H9 (cell line): ENCODE measurements around the gene SWT1. TPM values are rescaled to one million over a fixed set of nuclear protein-coding genes. Genes with fewer than 3 reads are reported as not detected.

Source experiments
- DNase-seq: peaks from one replicate; pipeline ENCODE4 v3.0.0-alpha.2; 2017
- H2AFZ ChIP-seq: one replicate; pipeline ENCODE4 v1.6.1; 2013; ENCODE audit warnings: mild to moderate bottlenecking, low read length, control low read depth, moderate library complexity
- H2AK5ac ChIP-seq: 2 replicates; pipeline ENCODE4 v1.6.1; 2013; ENCODE audit warnings: low read length, control low read depth, mixed read lengths; ENCODE audit not compliant: insufficient read length
- H2BK120ac ChIP-seq: one replicate; pipeline ENCODE4 v1.6.1; 2013; ENCODE audit warnings: low read depth, mild to moderate bottlenecking, low read length, control low read depth, inconsistent platforms; ENCODE audit not compliant: poor library complexity, severe bottlenecking
- H2BK12ac ChIP-seq: 2 replicates; pipeline ENCODE4 v1.6.1; 2013; ENCODE audit warnings: low read length, control low read depth, mixed read lengths, low read depth; ENCODE audit not compliant: insufficient read length
- H2BK15ac ChIP-seq: 2 replicates; pipeline ENCODE4 v1.6.1; 2013; ENCODE audit warnings: low read depth, low read length, control low read depth
- H2BK20ac ChIP-seq: one replicate; pipeline ENCODE4 v1.6.1; 2013; ENCODE audit warnings: low read depth, mild to moderate bottlenecking, low read length, control low read depth, inconsistent platforms; ENCODE audit not compliant: poor library complexity, severe bottlenecking
- H2BK5ac ChIP-seq: 2 replicates; pipeline ENCODE4 v1.6.1; 2013; ENCODE audit warnings: low read length, control low read depth, mixed read lengths; ENCODE audit not compliant: insufficient read length
- H3K14ac ChIP-seq: 2 replicates; pipeline ENCODE4 v1.6.1; 2013; ENCODE audit warnings: low read length, control low read depth; ENCODE audit not compliant: insufficient read depth
- H3K18ac ChIP-seq: 2 replicates; pipeline ENCODE4 v1.6.1; 2013; ENCODE audit warnings: low read depth, mild to moderate bottlenecking, mixed read lengths, low read length, control low read depth; ENCODE audit not compliant: insufficient read length
- H3K23ac ChIP-seq: 2 replicates; pipeline ENCODE4 v1.6.1; 2013; ENCODE audit warnings: low read length, control low read depth, mixed read lengths, low read depth; ENCODE audit not compliant: insufficient read length
- H3K23me2 ChIP-seq: 2 replicates; pipeline ENCODE4 v1.6.1; 2013; ENCODE audit warnings: low read depth, mild to moderate bottlenecking, mixed read lengths, low read length, control low read depth; ENCODE audit not compliant: insufficient read length, poor library complexity, severe bottlenecking
- H3K27ac ChIP-seq: 2 replicates; pipeline ENCODE4 v1.5.1; 2013; ENCODE audit warnings: low read length, control low read depth, mixed read lengths, low read depth; ENCODE audit not compliant: insufficient read length
- H3K27me3 ChIP-seq: 2 replicates; pipeline ENCODE4 v1.6.1; 2013; ENCODE audit warnings: low read length, control low read depth, inconsistent platforms; ENCODE audit not compliant: insufficient read depth
- H3K4ac ChIP-seq: 2 replicates; pipeline ENCODE4 v1.6.1; 2013; ENCODE audit warnings: low read depth, mild to moderate bottlenecking, control low read depth, inconsistent platforms, low read length, moderate library complexity
- H3K4me1 ChIP-seq: 2 replicates; pipeline ENCODE4 v1.6.1; 2013; ENCODE audit warnings: low read length, control low read depth, inconsistent platforms; ENCODE audit not compliant: insufficient read depth
- H3K4me2 ChIP-seq: 2 replicates; pipeline ENCODE4 v1.6.1; 2013; ENCODE audit warnings: low read length, control low read depth, mixed read lengths; ENCODE audit not compliant: insufficient read length, insufficient read depth
- H3K56ac ChIP-seq: 2 replicates; pipeline ENCODE4 v1.6.1; 2013; ENCODE audit warnings: low read depth, mild to moderate bottlenecking, mixed read lengths, low read length, control low read depth; ENCODE audit not compliant: insufficient read length
- H3K79me1 ChIP-seq: 2 replicates; pipeline ENCODE4 v1.6.1; 2013; ENCODE audit warnings: low read depth, mild to moderate bottlenecking, moderate library complexity, low read length, control low read depth, inconsistent platforms; ENCODE audit not compliant: insufficient read depth, poor library complexity, severe bottlenecking
- H3K79me2 ChIP-seq: 2 replicates; pipeline ENCODE4 v1.6.1; 2013; ENCODE audit warnings: low read length, control low read depth, inconsistent platforms; ENCODE audit not compliant: insufficient read depth
- H3K9ac ChIP-seq: 2 replicates; pipeline ENCODE4 v1.6.1; 2013; ENCODE audit warnings: low read length, control low read depth, mixed read lengths; ENCODE audit not compliant: insufficient read length; ENCODE audit errors: extremely low read depth
- H3K9me3 ChIP-seq: one replicate; pipeline ENCODE4 v1.6.1; 2013; ENCODE audit warnings: low read depth, low read length, inconsistent platforms; ENCODE audit not compliant: control insufficient read depth
- H3T11ph ChIP-seq: one replicate; pipeline ENCODE4 v1.6.1; 2013; ENCODE audit warnings: mild to moderate bottlenecking, low read length, control low read depth, inconsistent platforms
- H4K20me1 ChIP-seq: one replicate; pipeline ENCODE4 v1.6.1; 2013; ENCODE audit not compliant: control insufficient read depth, insufficient read length, insufficient read depth
- H4K5ac ChIP-seq: 2 replicates; pipeline ENCODE4 v1.6.1; 2013; ENCODE audit warnings: low read depth, mild to moderate bottlenecking, mixed read lengths, low read length, control low read depth; ENCODE audit not compliant: insufficient read length
- H4K8ac ChIP-seq: replicated peaks from 2 replicates; pipeline ENCODE4 v1.6.1; 2013; ENCODE audit warnings: low read length, control low read depth, mixed read lengths, low read depth; ENCODE audit not compliant: insufficient read length
- H4K91ac ChIP-seq: 2 replicates; pipeline ENCODE4 v1.6.1; 2013; ENCODE audit warnings: low read depth, mild to moderate bottlenecking, moderate library complexity, mixed read lengths, low read length, control low read depth; ENCODE audit not compliant: insufficient read length
- H3K27ac Mint-ChIP-seq, 3 experiments: 2 replicates in 2 of 3; 3 replicates in 1 of 3; pipeline ENCODE4 v1.8.0; 2020 to 2021; ENCODE audit warnings: mixed read lengths in 3 of 3, mild to moderate bottlenecking in 1 of 3, moderate library complexity in 1 of 3
- H3K27me3 Mint-ChIP-seq: 2 replicates; pipeline ENCODE4 v1.8.0; 2021; ENCODE audit warnings: low read depth, mild to moderate bottlenecking, moderate library complexity, mixed read lengths
- H3K36me3 Mint-ChIP-seq, 3 experiments: 2 replicates in 2 of 3; 3 replicates in 1 of 3; pipeline ENCODE4 v1.8.0; 2020 to 2021; ENCODE audit warnings: low read depth in 3 of 3, mixed read lengths in 3 of 3; ENCODE audit not compliant: insufficient read depth in 1 of 3
- H3K4me1 Mint-ChIP-seq, 2 experiments: 2 replicates each; pipeline ENCODE4 v1.8.0; 2020; ENCODE audit warnings: mixed read lengths in 2 of 2
- H3K4me3 Mint-ChIP-seq, 2 experiments: 2 replicates in 1 of 2; 3 replicates in 1 of 2; pipeline ENCODE4 v1.8.0; 2020 to 2021; ENCODE audit warnings: mild to moderate bottlenecking in 2 of 2, mixed read lengths in 2 of 2, moderate library complexity in 1 of 2
- H3K9me3 Mint-ChIP-seq, 2 experiments: 2 replicates in 1 of 2; 3 replicates in 1 of 2; pipeline ENCODE4 v1.8.0; 2020; ENCODE audit warnings: mild to moderate bottlenecking in 2 of 2, mixed read lengths in 2 of 2, moderate library complexity in 1 of 2
- CTCF ChIP-seq: fragments of 200-600 bp; sonication (generic); conservative IDR thresholded peaks from 3 replicates; pipeline ENCODE4 v1.8.0; 2021; ENCODE audit warnings: antibody characterized with exemption, mild to moderate bottlenecking
- total RNA-seq: library from RNA; stranded (reverse); gene quantifications from 2 replicates; pipeline ENCODE4 v1.2.1, GENCODE V29; 2021

The SWT1 gene
- total RNA-seq, 1 experiment from 2014 or later = 5.2 TPM

GRCh38 chr1:185289880-185290279 is 132.9 kb downstream of the SWT1 start:
- Histone ChIP-seq H4K5ac (no peak overlapping the region), H3K4me1 (no peaks in the 10 kb centered on the region), H3K27ac (no peak overlapping the region)

More at GRCh38 chr1:185289880-185290279, 132.9 kb downstream of the SWT1 start:
- Histone ChIP-seq H3K14ac (no peak overlapping the region), H3K9me3 (no peaks in the 10 kb centered on the region), H2AFZ (no peak overlapping the region), H2BK20ac (no peak overlapping the region), H3T11ph (no peak overlapping the region), H3K79me1 (no peaks in the 10 kb centered on the region), H2BK12ac (no peak overlapping the region), H4K8ac (no peak overlapping the region), H2BK5ac (no peak overlapping the region), H4K20me1 (no peaks in the 10 kb centered on the region), H3K56ac (no peak overlapping the region), H3K79me2 (no peaks in the 10 kb centered on the region), H3K23ac (no peak overlapping the region), H3K9ac (no peak overlapping the region), H2BK120ac (no peak overlapping the region), H3K4me2 (no peak overlapping the region), H3K27me3 (no peaks in the 10 kb centered on the region), H3K4ac (no peak overlapping the region), H2BK15ac (no peak overlapping the region), H3K23me2 (no peaks in the 10 kb centered on the region), H2AK5ac (no peak overlapping the region), H3K18ac (no peak overlapping the region), H4K91ac (no peak overlapping the region)
- no peaks in the 10 kb centered on the region; a peak in 2 of 5 replicates for H3K9me3 Mint-ChIP-seq
- no peak overlapping the region for H3K4me3 Mint-ChIP-seq
- no peak overlapping the region for H3K27ac Mint-ChIP-seq
- H3K36me3 Mint-ChIP-seq = peaks cover 1 to 11% (median 2%) of the 10 kb centered on the region in 3 experiments; a peak in 6 of 7 replicates
- no peaks in the 10 kb centered on the region for H3K27me3 Mint-ChIP-seq
- DNase-seq = no peak
- no peak for TF ChIP-seq CTCF
- H3K4me1 Mint-ChIP-seq = no peaks in the 10 kb centered on the region
